Spinal cord (tissue), 10 donors: ENCODE data around the gene COQ10B. TPM values are rescaled to one million over a fixed set of nuclear protein-coding genes. Genes with fewer than 3 reads are reported as not detected.
A peak's percentile ranks its signal among the peaks of the same experiment; 100 is the strongest.

Experiments
- DNase-seq, 6 donors: peaks; one replicate each; pipeline versions ENCODE4 v3.0.0 to v3.0.0-alpha.2; 2013 to 2015; ENCODE audit warnings: low spot score in 6 of 6, low read depth in 4 of 6
- H3K27ac ChIP-seq: one replicate; pipeline ENCODE4 v1.5.1; 2013; ENCODE audit warnings: low read depth, low read length, control low read depth
- H3K27me3 ChIP-seq: one replicate; pipeline ENCODE4 v1.6.1; 2013; ENCODE audit warnings: low read length; ENCODE audit not compliant: control insufficient read depth, insufficient read depth
- H3K36me3 ChIP-seq: one replicate; pipeline ENCODE4 v1.6.1; 2013; ENCODE audit warnings: low read length; ENCODE audit not compliant: control insufficient read depth, insufficient read depth
- H3K4me1 ChIP-seq: one replicate; pipeline ENCODE4 v1.6.1; 2013; ENCODE audit warnings: low read length; ENCODE audit not compliant: control insufficient read depth, insufficient read depth
- H3K4me3 ChIP-seq: one replicate; pipeline ENCODE4 v1.5.1; 2013; ENCODE audit warnings: low read depth, low read length, control low read depth
- H3K9me3 ChIP-seq: one replicate; pipeline ENCODE4 v1.6.1; 2013; ENCODE audit warnings: low read length; ENCODE audit not compliant: control insufficient read depth, insufficient read depth
- WGBS: methylation state at CpG from one replicate; pipeline ENCODE4 v1.1.5; 2013; ENCODE audit warnings: missing lambda C conversion rate; ENCODE audit not compliant: insufficient coverage; 5-methylcytosine and 5-hydroxymethylcytosine counted together
- long read RNA-seq, 4 donors: transcript quantifications; one replicate each; lab custom pipeline, GENCODE V29; 2026
- polyA plus RNA-seq, 2 donors: library from polyadenylated mRNA; unstranded; fragments of 120-200 nt; gene quantifications; one replicate each; pipeline ENCODE4 v1.2.1, GENCODE V29; 2013; ENCODE audit not compliant: insufficient read length in 2 of 2
- total RNA-seq, 2 donors: library from RNA; depleted of rRNA in 1 of 2; stranded (reverse); fragments of 120-200 nt in 1 of 2; fragments of >200 nt in 1 of 2; gene quantifications; one replicate each; pipeline versions ENCODE4 v1.2.3 to v1.2.4, GENCODE V29; 2013 to 2014
- donor health status: healthy.

Gene COQ10B
- 10 to 100 TPM; 22.8 to 37.3 TPM for total RNA-seq
- 10 to 100 TPM; 19.9 to 22.7 TPM for polyA plus RNA-seq
- long read RNA-seq, donor 1, transcript COQ10B-201 (5 exons, 2,239 nt): major isoform, 11 of 12 reads
- long read RNA-seq, donor 1, partial matches to known transcripts: 0 of 12 reads
- long read RNA-seq, donor 1, other reads (novel, unspliced or antisense): 0 of 12 reads
- long read RNA-seq, donor 2, transcript COQ10B-201 (5 exons, 2,239 nt): major isoform, 6 of 11 reads
- long read RNA-seq, donor 2, partial matches to known transcripts: 5 of 11 reads
- long read RNA-seq, donor 2, other reads (novel, unspliced or antisense): 0 of 11 reads
- long read RNA-seq, donor 3, partial matches to known transcripts: 0 of 4 reads
- long read RNA-seq, donor 3, other reads (novel, unspliced or antisense): 0 of 4 reads
- long read RNA-seq, donor 4, transcript COQ10B-201 (5 exons, 2,239 nt): major isoform, 8 of 1,841 reads
- long read RNA-seq, donor 4, partial matches to known transcripts: 1,679 of 1,841 reads
- long read RNA-seq, donor 4, other reads (novel, unspliced or antisense): 154 of 1,841 reads

- no peaks in the 10 kb centered on the region for H3K9me3 ChIP-seq
- peaks cover 2% of the 10 kb centered on the region for H3K36me3 ChIP-seq
- H3K4me1 ChIP-seq: no peaks in the 10 kb centered on the region
- WGBS: under 1% methylated on average over 70 of the region's 70 CpGs
- no peaks in the 10 kb centered on the region for H3K27me3 ChIP-seq
- DNase-seq: peak; percentile 94 to 100 (median 98)
- H3K4me3 ChIP-seq: peak within 1 kb of the TSS; percentile 96
- H3K27ac ChIP-seq: peak within 1 kb of the TSS; percentile 99
Measured at GRCh38 chr2:197453123-197453913, at the start of gene COQ10B. COQ10B (plus strand) TSS chr2:197453552; CDS start chr2:197453561, 9 bp downstream.

GRCh38 chr2:197405582-197405981 is 47.8 kb upstream of the COQ10B start:
- no peak for DNase-seq
- H3K27me3 ChIP-seq: no peaks in the 10 kb centered on the region
- peaks cover 48% of the 10 kb centered on the region for H3K36me3 ChIP-seq
- no peak overlapping the region for H3K4me3 ChIP-seq
- WGBS: no CpG with 5 or more reads among the region's 2 CpGs
- H3K27ac ChIP-seq: no peak overlapping the region
- no peaks in the 10 kb centered on the region for H3K9me3 ChIP-seq
- no peaks in the 10 kb centered on the region for H3K4me1 ChIP-seq

- Histone ChIP-seq H3K4me3 (no peak overlapping the region), H3K9me3 (no peaks in the 10 kb centered on the region), H3K27ac (no peak overlapping the region), H3K36me3 (peaks cover 71% of the 10 kb centered on the region), H3K4me1 (no peaks in the 10 kb centered on the region), H3K27me3 (no peaks in the 10 kb centered on the region)
- DNase-seq: no peak
- WGBS: no CpG with 5 or more reads among the region's 5 CpGs
Measured at GRCh38 chr2:197414039-197414438, 39.3 kb upstream of the COQ10B start.

- DNase-seq: no peak
- WGBS: 100% methylated on average over 1 of the region's 2 CpGs
- no peak overlapping the region for H3K4me3 ChIP-seq
- no peak overlapping the region for H3K27ac ChIP-seq
- no peaks in the 10 kb centered on the region for H3K9me3 ChIP-seq
- no peaks in the 10 kb centered on the region for H3K4me1 ChIP-seq
- no peaks in the 10 kb centered on the region for H3K27me3 ChIP-seq
- peaks cover 66% of the 10 kb centered on the region for H3K36me3 ChIP-seq
Measured at GRCh38 chr2:197414515-197414914, 38.8 kb upstream of the COQ10B start.

- Histone ChIP-seq H3K4me3 (no peak overlapping the region), H3K27me3 (no peaks in the 10 kb centered on the region), H3K27ac (no peak overlapping the region), H3K9me3 (no peaks in the 10 kb centered on the region), H3K4me1 (no peaks in the 10 kb centered on the region), H3K36me3 (peaks cover 54% of the 10 kb centered on the region)
- no peak for DNase-seq
- no CpG with 5 or more reads among the region's 1 CpG for WGBS
Measured at GRCh38 chr2:197416268-197416667, 37.1 kb upstream of the COQ10B start.

DNA sequence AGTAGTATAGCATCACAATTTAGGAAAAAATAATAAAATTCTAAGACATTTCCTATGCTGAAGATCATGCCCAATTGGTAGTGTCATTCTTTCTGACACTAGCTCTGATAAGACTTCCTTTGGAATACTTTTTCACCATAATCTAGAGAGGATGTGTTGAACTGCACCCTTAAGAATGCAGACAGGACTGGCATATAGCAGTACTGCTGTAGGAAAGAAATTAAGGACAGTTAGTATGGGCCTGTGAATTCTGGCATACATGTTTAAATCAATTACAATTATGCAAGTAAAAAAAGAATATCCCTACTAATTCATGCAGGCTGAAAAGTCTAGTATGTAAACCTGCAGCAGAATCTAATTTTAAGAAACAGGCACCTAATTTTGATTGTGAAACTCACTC is 33.9 kb upstream of the COQ10B start:
- no peak overlapping the region for H3K27ac ChIP-seq
- H3K4me3 ChIP-seq: no peak overlapping the region
- peaks cover 48% of the 10 kb centered on the region for H3K36me3 ChIP-seq
- no peak for DNase-seq
- no peaks in the 10 kb centered on the region for H3K27me3 ChIP-seq
- H3K4me1 ChIP-seq: no peaks in the 10 kb centered on the region
- no peaks in the 10 kb centered on the region for H3K9me3 ChIP-seq

DNA sequence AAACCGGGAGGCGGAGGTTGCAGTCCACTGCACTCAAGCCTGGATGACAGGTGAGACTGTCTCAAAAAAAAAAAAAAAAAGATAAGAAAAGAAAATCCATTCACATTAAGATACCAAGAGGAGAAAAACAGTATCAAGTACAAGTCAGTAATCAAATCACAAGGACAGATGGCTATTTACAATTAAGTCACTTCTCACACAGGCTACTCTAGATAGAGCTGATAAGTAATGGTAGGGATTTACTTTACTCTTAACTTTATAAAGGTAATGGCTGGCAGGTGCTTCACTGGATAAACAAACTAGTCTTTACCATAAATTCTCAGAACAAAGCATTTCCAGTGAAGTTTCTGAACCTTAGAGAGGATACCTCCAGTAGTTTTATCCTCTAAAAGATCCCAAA is 30.0 kb upstream of the COQ10B start:
- H3K27ac ChIP-seq: no peak overlapping the region
- peaks cover 17% of the 10 kb centered on the region for H3K36me3 ChIP-seq
- H3K4me1 ChIP-seq: peaks cover 11% of the 10 kb centered on the region
- no peak for DNase-seq
- H3K27me3 ChIP-seq: no peaks in the 10 kb centered on the region
- no CpG with 5 or more reads among the region's 2 CpGs for WGBS
- no peak overlapping the region for H3K4me3 ChIP-seq
- no peaks in the 10 kb centered on the region for H3K9me3 ChIP-seq

DNA sequence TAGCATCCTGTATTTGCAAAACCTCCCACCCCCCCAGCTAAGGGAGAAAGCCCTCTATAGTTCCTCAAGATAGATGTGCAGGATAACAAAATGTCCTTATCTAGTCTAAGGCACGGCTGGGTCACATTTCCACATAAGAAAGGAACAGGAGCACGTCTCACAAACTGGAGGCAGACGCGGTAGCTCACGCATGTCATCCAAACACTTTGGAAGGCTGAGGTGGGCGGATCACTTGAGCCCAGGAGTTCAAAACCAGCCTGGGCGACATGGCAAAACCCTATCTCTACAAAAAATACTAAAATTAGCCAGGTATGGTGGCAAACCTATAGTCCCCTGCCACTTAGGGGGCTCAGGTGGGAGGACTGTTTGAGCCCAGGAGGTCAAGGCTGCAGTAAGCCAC is 27.8 kb upstream of the COQ10B start:
- peaks cover 11% of the 10 kb centered on the region for H3K4me1 ChIP-seq
- peaks cover 22% of the 10 kb centered on the region for H3K36me3 ChIP-seq
- no peak for DNase-seq
- no peaks in the 10 kb centered on the region for H3K27me3 ChIP-seq
- no peaks in the 10 kb centered on the region for H3K9me3 ChIP-seq
- 65% methylated on average over 5 of the region's 7 CpGs for WGBS
- H3K4me3 ChIP-seq: no peak overlapping the region
- H3K27ac ChIP-seq: no peak overlapping the region

DNA sequence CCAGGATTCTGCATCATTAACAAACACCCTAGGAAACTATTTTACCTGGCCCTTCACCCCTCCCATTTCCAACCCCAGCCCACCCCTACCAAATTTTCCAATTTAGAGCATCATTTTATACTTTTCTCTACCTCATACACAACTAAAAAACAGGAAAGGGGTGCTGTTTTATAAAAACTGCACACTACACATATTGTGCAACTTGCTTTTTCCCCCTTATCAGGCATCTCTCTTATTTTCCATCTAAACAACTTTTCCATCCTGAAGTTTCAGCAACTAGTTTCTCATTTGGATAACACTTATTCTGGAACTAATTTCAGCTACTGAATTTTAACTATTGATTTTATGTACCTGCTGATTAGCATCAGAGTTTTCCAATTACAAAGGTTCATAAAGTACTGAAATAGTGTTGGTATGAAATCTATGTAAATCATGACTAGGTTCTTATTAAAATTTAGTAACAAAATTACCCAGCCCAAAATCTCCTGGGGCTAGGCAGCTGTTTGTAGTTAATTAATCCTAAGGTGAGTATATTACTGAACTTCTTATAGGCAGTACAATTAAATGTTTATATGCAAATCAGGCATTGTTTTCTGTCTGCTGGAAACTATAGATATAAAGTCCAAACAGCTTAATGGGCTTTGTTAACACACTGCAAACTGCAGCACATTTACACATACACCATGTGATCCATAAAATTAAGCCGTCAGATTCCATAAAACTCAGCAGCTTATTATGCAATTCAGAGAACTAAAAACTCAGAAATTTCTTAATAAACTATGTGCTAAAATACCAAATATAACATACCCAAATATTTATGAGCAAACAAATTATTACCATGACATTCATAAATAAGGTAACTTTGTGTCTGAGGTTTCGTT is 26.4 kb upstream of the COQ10B start:
- peak in 1 of 6 donors; percentile 52 for DNase-seq
- H3K27ac ChIP-seq: no peak overlapping the region
- no peak overlapping the region for H3K4me3 ChIP-seq
- no peaks in the 10 kb centered on the region for H3K27me3 ChIP-seq
- peaks cover 19% of the 10 kb centered on the region for H3K36me3 ChIP-seq
- no peaks in the 10 kb centered on the region for H3K9me3 ChIP-seq
- peaks cover 15% of the 10 kb centered on the region for H3K4me1 ChIP-seq
- WGBS: no CpG with 5 or more reads among the region's 2 CpGs
